K562 (cell line): ENCODE measurements around the gene RASGEF1C. TPM values are rescaled to one million over a fixed set of nuclear protein-coding genes. Genes with fewer than 3 reads are reported as not detected.

Experiments used
- BRD4 ChIP-seq: fragments of 200-600 bp; sonication (generic); IDR thresholded peaks from 2 replicates; pipeline ENCODE4 v1.6.1; 2017; ENCODE audit warnings: inconsistent platforms
- CBX3 ChIP-seq, 2 experiments: IDR thresholded peaks; 1 replicate in 1 of 2; 2 replicates in 1 of 2; pipeline ENCODE4 v1.6.1; 2012; ENCODE audit warnings: inconsistent platforms in 2 of 2, low read length in 2 of 2, borderline replicate concordance in 1 of 2, control low read depth in 1 of 2
- CREB5 ChIP-seq: fragments of 250-450 bp; sonication (Bioruptor Pico); IDR thresholded peaks from 2 replicates; pipeline ENCODE4 v1.5.0; 2020; ENCODE audit warnings: mild to moderate bottlenecking
- ESRRB ChIP-seq: fragments of 250-450 bp; sonication (Bioruptor Pico); IDR thresholded peaks from 2 replicates; pipeline ENCODE4 v1.5.0; 2020; ENCODE audit warnings: mild to moderate bottlenecking, moderate library complexity, borderline replicate concordance
- GABPA ChIP-seq: fragments of 200-800 bp; sonication (Bioruptor generic); conservative IDR thresholded peaks from 2 replicates; pipeline ENCODE4 v1.6.1; 2016; ENCODE audit warnings: low read depth, missing genetic modification characterization, missing compliant biosample characterization
- MXI1 ChIP-seq: IDR thresholded peaks from 2 replicates; pipeline ENCODE4 v1.6.1; 2011; ENCODE audit warnings: low read depth, mild to moderate bottlenecking, improper control_type of control experiment, low read length
- MYNN ChIP-seq, 2 experiments: sonication (generic); formaldehyde crosslinking in 1 of 2; IDR thresholded peaks; 2 replicates each; pipeline versions ENCODE4 v1.5.0 to v1.6.1; 2016 to 2020; ENCODE audit warnings: antibody characterized with exemption in 1 of 2, missing genetic modification reagents in 1 of 2
- NFATC3 ChIP-seq: fragments of 450-650 bp; IDR thresholded peaks from 2 replicates; pipeline ENCODE4 v1.6.1; 2017; ENCODE audit warnings: mild to moderate bottlenecking
- PRMT5 ChIP-seq: sonication (generic); formaldehyde crosslinking; IDR thresholded peaks from 2 replicates; pipeline ENCODE4 v1.5.0; 2020; ENCODE audit warnings: missing genetic modification reagents
- SIX5 ChIP-seq, 2 experiments: IDR thresholded peaks; 2 replicates each; pipeline ENCODE4 v1.6.1; 2011; ENCODE audit warnings: low read length in 2 of 2, borderline replicate concordance in 1 of 2, low read depth in 1 of 2, mild to moderate bottlenecking in 1 of 2, moderate library complexity in 1 of 2; ENCODE audit not compliant: insufficient read depth in 1 of 2
- SRSF9 ChIP-seq: fragments of 200-400 bp; formaldehyde crosslinking; IDR thresholded peaks from 2 replicates; pipeline ENCODE4 v1.6.1; 2017; ENCODE audit warnings: low read depth, low read length, borderline replicate concordance
- TAF7 ChIP-seq: fragments of 450-650 bp; IDR thresholded peaks from 2 replicates; pipeline ENCODE4 v1.6.1; 2016; ENCODE audit warnings: missing genetic modification characterization, missing compliant biosample characterization
- ZFP1 ChIP-seq: fragments of 450-650 bp; formaldehyde crosslinking; IDR thresholded peaks from 2 replicates; pipeline ENCODE4 v1.4.0; 2020; ENCODE audit warnings: mild to moderate bottlenecking, mixed read lengths
- ZNF174 ChIP-seq: fragments of 250-450 bp; sonication (Bioruptor Pico); IDR thresholded peaks from 2 replicates; pipeline ENCODE4 v1.4.0; 2020; ENCODE audit warnings: mild to moderate bottlenecking
- ZNF239 ChIP-seq: fragments of 250-450 bp; sonication (Bioruptor Pico); IDR thresholded peaks from 2 replicates; pipeline ENCODE4 v1.4.0; 2020; ENCODE audit warnings: mild to moderate bottlenecking
- ZNF395 ChIP-seq: fragments of 200-800 bp; sonication (Bioruptor generic); IDR thresholded peaks from 2 replicates; pipeline ENCODE4 v1.6.1; 2017; ENCODE audit warnings: missing genetic modification characterization, missing compliant biosample characterization
- ZNF407 ChIP-seq: fragments of 450-650 bp; IDR thresholded peaks from 2 replicates; pipeline ENCODE4 v1.6.1; 2016; ENCODE audit warnings: low read depth
- ZNF717 ChIP-seq: fragments of 250-450 bp; sonication (Bioruptor Pico); IDR thresholded peaks from 2 replicates; pipeline ENCODE4 v1.5.0; 2021
- polyA plus RNA-seq, 8 experiments: library from polyadenylated mRNA; depleted of rRNA in 4 of 8; stranded (reverse) in 5 of 8; unstranded in 3 of 8; fragments of >200 nt; fragmentation: Nextera tagmentation in 2 of 8; fragmentation: Illumina TruSeq in 1 of 8; extraction: Ambion mirVana in 2 of 8; extraction: Trizol in 1 of 8; gene quantifications; 2 replicates each; pipeline versions ENCODE4 v1.2.1 to v1.2.3, GENCODE V29; 2011 to 2014; ENCODE audit warnings: inconsistent platforms in 1 of 8, missing spikeins in 1 of 8
- total RNA-seq, 7 experiments: library from RNA; depleted of rRNA in 6 of 7; stranded (reverse); fragments of >200 nt in 6 of 7; fragmentation: Illumina TruSeq in 2 of 7; extraction: Trizol in 2 of 7; gene quantifications; 2 replicates each; pipeline versions ENCODE4 v1.2.1 to v1.2.3, GENCODE V29; 2011 to 2021; ENCODE audit warnings: low replicate concordance in 1 of 7

RASGEF1C gene
- total and polyA plus RNA-seq, 9 of the 15 experiments (the other 6 are each of a cell fraction or from before 2014, with no cell fraction given): 0.04 to 1.1 (median 0.21) TPM; not detected in 4

- TF ChIP-seq ZNF407 (no peak), TAF7 (tag) (no peak), BRD4 (no peak), MXI1 (no peak), ZNF395 (peak; percentile 48; the same call in 1 of the 2 replicates), CREB5 (CRISPR knock-in tag) (no peak), ZNF239 (no peak), SIX5 (IDR thresholded peaks at IDR 0.05; ENCODE audit: borderline replicate concordance in 1 of 2, insufficient read depth in 1 of 2, low read depth in 1 of 2, low read length in 2 of 2) (no peak), MYNN (IDR thresholded peaks at IDR 0.05) (no peak), MYNN (CRISPR knock-in tag; IDR thresholded peaks at IDR 0.05) (no peak), PRMT5 (CRISPR knock-in tag) (no peak), ESRRB (no peak), SRSF9 (no peak), ZFP1 (CRISPR knock-in tag) (no peak), ZNF174 (CRISPR knock-in tag) (no peak), GABPA (tag) (no peak), NFATC3 (no peak), CBX3 (IDR thresholded peaks at IDR 0.05; ENCODE audit: borderline replicate concordance in 1 of 2, low read length in 2 of 2) (no peak), ZNF717 (CRISPR knock-in tag) (no peak)
Measured at GRCh38 chr5:180090098-180090768, 118.8 kb downstream of the RASGEF1C start (continued).
